Right lobe of liver (tissue), 4 donors: Measurements from ENCODE around the gene OPCML.

Experiments used
- CTCF ChIP-seq, 4 donors: fragments of 200-600 bp in 3 of 4; fragments of 450-650 bp in 1 of 4; IDR thresholded peaks; one replicate each; pipeline versions ENCODE4 v1.5.1 to v1.8.0; 2016 to 2022; ENCODE audit warnings: antibody characterized with exemption in 4 of 4, mild to moderate bottlenecking in 2 of 4
- POLR2A ChIP-seq: fragments of 450-650 bp; IDR thresholded peaks from one replicate; pipeline ENCODE4 v1.6.1; 2017; ENCODE audit warnings: antibody characterized with exemption, mild to moderate bottlenecking
- donor health status: DM: no; HTN: no; CAD: no.
- donor health status: DM: no; HTN: no; CAD: no.
- donor health status: DM: no; HTN: yes; CAD: no.

- TF ChIP-seq CTCF (IDR thresholded peaks at IDR 0.05), result no peak
- TF ChIP-seq POLR2A, result no peak
These were observed 1158.7 kb downstream of the OPCML start for GRCh38 chr11:132373405-132374143.
